Body of pancreas (tissue), 4 donors: Measurements from ENCODE around the gene UCKL1. TPM values are rescaled to one million over a fixed set of nuclear protein-coding genes. Genes with fewer than 3 reads are reported as not detected.

Experiments used
- ATAC-seq: fragments of 150-250 bp; one replicate; pipeline ENCODE4 v1.9.1; 2016
- DNase-seq, 4 donors: peaks; one replicate each; pipeline ENCODE4 v3.0.0-alpha.2; 2019
- H3K27ac ChIP-seq, 4 donors: fragments of 200-600 bp; sonication (generic); 1 replicate in 3 of 4; 2 replicates in 1 of 4; pipeline versions ENCODE4 v1.5.1 to v1.6.1; 2016 to 2019; ENCODE audit warnings: mild to moderate bottlenecking in 1 of 4, mixed read lengths in 1 of 4, moderate library complexity in 1 of 4
- H3K27me3 ChIP-seq, 2 donors: fragments of 200-600 bp; sonication (generic); one replicate each; pipeline ENCODE4 v1.6.0; 2016; ENCODE audit warnings: mild to moderate bottlenecking in 1 of 2
- H3K36me3 ChIP-seq, 2 donors: fragments of 200-600 bp; sonication (generic); replicated peaks in 1 of 2; 2 replicates each; pipeline ENCODE4 v1.5.1; 2016; ENCODE audit warnings: low read depth in 2 of 2; ENCODE audit not compliant: insufficient read depth in 1 of 2
- H3K4me1 ChIP-seq: fragments of 200-600 bp; sonication (generic); one replicate; pipeline ENCODE4 v1.6.0; 2016
- H3K4me3 ChIP-seq, 2 donors: fragments of 200-600 bp; sonication (generic); 1 replicate in 1 of 2; 2 replicates in 1 of 2; pipeline ENCODE4 v1.5.1; 2016 to 2019
- H3K9me3 ChIP-seq, 3 donors: fragments of 200-600 bp; sonication (generic); 1 replicate in 2 of 3; 2 replicates in 1 of 3; pipeline ENCODE4 v1.5.1; 2016
- POLR2A ChIP-seq, 3 donors: fragments of 450-650 bp; IDR thresholded peaks; one replicate each; pipeline ENCODE4 v1.6.1; 2016; ENCODE audit warnings: antibody characterized with exemption in 3 of 3, mild to moderate bottlenecking in 2 of 3
- WGBS, 2 donors: methylation state at CpG; one replicate each; pipeline ENCODE4 v1.1.5; 2017; 5-methylcytosine and 5-hydroxymethylcytosine counted together
- intact Hi-C: fragments of 100-400 bp; cut with DNase I; formaldehyde crosslinking; loops from one replicate; pipeline ENCODE4 v1.15.1; 2023
- total RNA-seq, 2 donors: library from RNA; depleted of rRNA; stranded (reverse); fragments of >200 nt; gene quantifications; one replicate each; pipeline ENCODE4 v1.1.0, GENCODE V29; 2016
- TF ChIP-seq, protein P1 (sequence below), 7 experiments: fragments of 450-650 bp in 4 of 7; fragments of 200-600 bp in 3 of 7; sonication (generic) in 3 of 7; IDR thresholded peaks; one replicate each; pipeline ENCODE4 v1.5.1; 2016 to 2019; ENCODE audit warnings: antibody characterized with exemption in 7 of 7

Gene UCKL1
- total RNA-seq, 2 donors from 2014 or later: 21.0 to 26.0 TPM

DNA sequence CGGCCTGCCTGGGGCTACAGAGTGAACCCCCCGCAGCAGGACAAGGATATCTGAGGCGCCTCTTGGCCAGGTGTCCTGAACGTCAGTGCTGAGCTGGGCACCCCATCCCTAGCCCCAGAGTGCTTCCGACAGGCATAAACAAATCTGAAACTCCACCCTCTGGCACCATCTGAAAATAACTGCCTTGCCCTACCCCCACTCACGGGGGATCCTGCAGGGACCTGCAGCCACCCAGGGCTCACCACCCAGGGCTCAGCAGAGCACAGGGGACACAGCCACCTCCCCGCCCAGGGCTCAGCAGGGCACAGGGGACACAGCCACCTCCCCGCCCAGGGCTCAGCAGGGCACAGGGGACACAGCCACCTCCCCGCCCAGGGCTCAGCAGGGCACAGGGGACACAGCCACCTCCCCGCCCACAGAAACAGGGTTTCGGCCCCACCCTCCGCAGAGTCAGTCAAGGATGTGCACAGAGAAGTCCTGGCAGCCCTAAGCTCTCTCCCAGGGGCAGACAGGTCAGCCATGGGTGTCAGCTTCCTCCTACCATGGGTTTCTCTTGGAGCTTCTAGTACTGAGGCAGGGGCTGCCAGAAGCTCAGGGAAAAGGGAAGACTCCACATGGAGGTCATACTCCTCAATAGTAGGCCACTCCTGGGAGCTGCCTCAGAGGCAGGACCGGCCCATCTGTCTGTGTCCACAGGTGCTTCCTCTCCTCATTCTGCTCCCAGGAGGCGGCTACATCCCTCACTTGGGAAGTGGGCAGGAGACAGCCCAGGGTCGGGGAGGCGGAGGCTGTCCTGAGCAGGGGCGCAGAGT is 4.6 kb downstream of the UCKL1 start:
- intact Hi-C loops: no loop called here
- H3K36me3 ChIP-seq: no peaks in the 10 kb centered on the region
- no peak overlapping the region for H3K4me3 ChIP-seq
- 61 to 72% methylated on average over 10 to 11 of the region's 17 CpGs for WGBS, 2 donors
- TF ChIP-seq, protein P1, sequence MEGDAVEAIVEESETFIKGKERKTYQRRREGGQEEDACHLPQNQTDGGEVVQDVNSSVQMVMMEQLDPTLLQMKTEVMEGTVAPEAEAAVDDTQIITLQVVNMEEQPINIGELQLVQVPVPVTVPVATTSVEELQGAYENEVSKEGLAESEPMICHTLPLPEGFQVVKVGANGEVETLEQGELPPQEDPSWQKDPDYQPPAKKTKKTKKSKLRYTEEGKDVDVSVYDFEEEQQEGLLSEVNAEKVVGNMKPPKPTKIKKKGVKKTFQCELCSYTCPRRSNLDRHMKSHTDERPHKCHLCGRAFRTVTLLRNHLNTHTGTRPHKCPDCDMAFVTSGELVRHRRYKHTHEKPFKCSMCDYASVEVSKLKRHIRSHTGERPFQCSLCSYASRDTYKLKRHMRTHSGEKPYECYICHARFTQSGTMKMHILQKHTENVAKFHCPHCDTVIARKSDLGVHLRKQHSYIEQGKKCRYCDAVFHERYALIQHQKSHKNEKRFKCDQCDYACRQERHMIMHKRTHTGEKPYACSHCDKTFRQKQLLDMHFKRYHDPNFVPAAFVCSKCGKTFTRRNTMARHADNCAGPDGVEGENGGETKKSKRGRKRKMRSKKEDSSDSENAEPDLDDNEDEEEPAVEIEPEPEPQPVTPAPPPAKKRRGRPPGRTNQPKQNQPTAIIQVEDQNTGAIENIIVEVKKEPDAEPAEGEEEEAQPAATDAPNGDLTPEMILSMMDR (IDR thresholded peaks at IDR 0.05): no peak
- no peak for TF ChIP-seq POLR2A (IDR thresholded peaks at IDR 0.05)
- peaks cover 86% of the 10 kb centered on the region for H3K4me1 ChIP-seq
- H3K9me3 ChIP-seq: no peaks in the 10 kb centered on the region
- H3K27me3 ChIP-seq: no peaks in the 10 kb centered on the region
- DNase-seq (no peak), ATAC-seq (no peak)
- peak overlapping the region in 2 of 4 donors; percentile 79 to 92 for H3K27ac ChIP-seq

DNA sequence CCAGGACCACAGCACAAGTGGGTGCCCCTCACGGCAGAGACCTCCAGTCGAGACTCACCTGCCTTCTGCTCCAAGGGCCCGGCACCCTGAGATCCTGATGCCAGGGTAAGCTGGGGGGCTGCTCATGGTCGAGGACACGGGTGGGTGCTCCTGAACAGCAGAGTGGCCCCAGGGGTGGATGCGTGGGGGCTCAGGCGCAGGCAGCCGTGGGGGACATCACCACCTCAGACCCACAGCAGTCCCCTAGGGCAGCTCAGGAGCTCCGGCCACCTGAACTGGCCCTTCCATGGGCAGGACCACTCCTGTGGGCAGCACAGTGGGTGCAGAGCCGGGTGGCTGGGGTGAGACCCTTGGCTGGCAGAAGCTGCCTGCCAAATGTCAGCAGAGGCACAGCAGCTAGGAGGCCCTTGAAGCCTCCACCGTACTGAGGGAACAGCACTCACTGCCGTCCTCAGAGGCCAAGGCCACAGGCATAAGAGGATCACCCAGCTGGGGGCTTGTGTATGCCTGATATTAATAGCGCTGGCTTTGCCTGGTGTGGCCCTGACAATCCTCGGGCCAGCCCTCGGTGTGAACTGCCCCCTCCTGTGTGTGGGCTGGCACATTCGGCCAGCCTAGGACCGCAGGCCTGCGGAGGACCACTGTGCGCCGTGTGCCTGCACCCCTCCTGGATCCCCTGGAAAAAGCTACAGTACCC is 5.4 kb downstream of the UCKL1 start:
- Histone ChIP-seq H3K4me1 (peaks cover 85% of the 10 kb centered on the region), H3K27ac (peak overlapping the region in 2 of 4 donors; percentile 79 to 92), H3K27me3 (no peaks in the 10 kb centered on the region), H3K4me3 (no peak overlapping the region), H3K9me3 (no peaks in the 10 kb centered on the region), H3K36me3 (no peaks in the 10 kb centered on the region)
- intact Hi-C loops: no loop called here
- 56% methylated on average over 18 of the region's 20 CpGs; no CpG with 5 or more reads in 1 of the 2 donors for WGBS, 2 donors
- no peak for TF ChIP-seq POLR2A (IDR thresholded peaks at IDR 0.05)
- TF ChIP-seq, protein P1 (IDR thresholded peaks at IDR 0.05): no peak
- ATAC-seq (no peak), DNase-seq (no peak)

DNA sequence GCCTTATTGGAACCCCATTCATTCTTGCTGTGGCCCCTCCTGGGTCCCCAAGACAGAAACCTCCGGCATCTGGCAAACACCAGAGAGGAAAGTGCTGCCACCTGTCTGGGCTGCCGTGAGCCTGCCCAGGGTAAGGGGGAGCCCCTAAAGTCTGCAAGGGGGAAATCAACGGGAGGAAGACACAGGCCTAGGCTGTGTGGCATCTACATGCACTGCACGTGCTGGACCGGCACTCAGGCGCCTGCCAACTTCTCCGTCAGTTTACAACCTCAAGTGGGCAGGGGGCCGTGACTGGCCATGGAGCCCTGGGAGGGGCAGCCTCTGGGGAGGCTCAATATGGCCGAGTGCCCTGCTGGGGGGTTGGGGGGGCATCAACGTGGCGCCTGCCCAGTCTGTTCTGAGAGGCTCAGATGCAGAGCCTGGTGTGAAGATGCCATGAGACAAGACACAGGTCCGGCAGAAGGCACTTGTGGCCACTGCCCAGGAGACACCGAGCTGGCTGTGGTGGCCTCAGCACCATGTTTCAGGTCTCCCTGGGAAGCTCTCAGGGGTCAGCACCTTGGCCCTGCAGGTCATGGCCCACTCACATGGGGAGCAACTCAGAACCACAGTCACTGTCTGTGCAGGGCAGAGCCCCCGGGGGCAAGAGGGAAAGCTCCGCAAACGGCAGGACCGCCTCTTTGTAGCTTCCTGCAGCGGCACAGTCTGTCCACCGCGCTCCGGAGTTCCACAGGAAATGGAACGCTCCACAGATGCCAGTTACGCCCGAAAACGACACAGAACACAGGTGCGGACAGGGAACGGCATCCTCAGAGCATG is 8.4 kb downstream of the UCKL1 start:
- intact Hi-C loops: no loop called here
- peaks cover 0 to 20% of the 10 kb centered on the region in 2 donors for H3K36me3 ChIP-seq
- no peaks in the 10 kb centered on the region for H3K27me3 ChIP-seq
- peak overlapping the region in 2 of 4 donors; percentile 79 to 92 for H3K27ac ChIP-seq
- H3K4me3 ChIP-seq: no peak overlapping the region
- no peak for TF ChIP-seq POLR2A (IDR thresholded peaks at IDR 0.05)
- TF ChIP-seq, protein P1 (IDR thresholded peaks at IDR 0.05): no peak
- peaks cover 58% of the 10 kb centered on the region for H3K4me1 ChIP-seq
- DNase-seq: peak in 1 of 4 donors; percentile 48
- no peak for ATAC-seq
- WGBS, 2 donors: 38 to 52% methylated on average over 22 to 25 of the region's 27 CpGs
- no peaks in the 10 kb centered on the region for H3K9me3 ChIP-seq

DNA sequence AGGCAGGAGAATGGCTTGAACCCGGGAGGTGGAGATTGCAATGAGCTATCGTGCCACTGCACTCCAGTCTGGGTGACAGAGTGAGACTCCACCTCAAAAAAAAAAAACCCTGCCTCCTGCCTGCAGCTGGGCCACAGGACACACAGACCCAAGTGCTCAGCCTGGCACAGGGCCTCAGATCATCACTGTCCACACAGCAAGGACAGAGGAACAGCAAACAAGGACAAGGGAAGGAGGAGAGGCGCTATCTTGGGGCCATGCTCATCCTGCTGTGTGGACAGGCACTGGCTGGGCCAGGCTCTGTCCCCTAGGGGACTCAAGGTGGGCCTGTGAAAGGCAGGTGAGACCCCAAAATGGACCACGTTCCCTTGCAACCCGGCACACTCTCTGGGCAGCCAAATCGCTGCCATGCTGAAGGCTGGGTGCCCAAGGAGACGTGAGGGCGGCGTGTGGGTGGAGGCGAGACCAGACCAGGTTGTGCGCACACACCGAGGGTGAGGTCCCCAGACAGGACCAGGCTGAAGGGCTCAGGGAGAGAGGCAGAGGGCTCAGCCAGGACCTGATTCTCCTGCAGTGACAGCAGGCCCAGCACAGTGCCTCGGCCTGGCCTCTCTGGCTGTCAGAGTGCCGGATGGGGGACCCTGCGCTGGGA is 9.1 kb downstream of the UCKL1 start:
- no peaks in the 10 kb centered on the region for H3K9me3 ChIP-seq
- no peak overlapping the region for H3K4me3 ChIP-seq
- ATAC-seq (no peak), DNase-seq (peak in 1 of 4 donors; percentile 21)
- H3K27ac ChIP-seq: peak overlapping the region in 1 of 4 donors; percentile 92
- intact Hi-C loops: no loop called here
- H3K36me3 ChIP-seq: peaks cover 0 to 20% of the 10 kb centered on the region in 2 donors
- TF ChIP-seq POLR2A (IDR thresholded peaks at IDR 0.05): no peak
- TF ChIP-seq, protein P1 (IDR thresholded peaks at IDR 0.05): no peak
- peaks cover 52% of the 10 kb centered on the region for H3K4me1 ChIP-seq
- no peaks in the 10 kb centered on the region for H3K27me3 ChIP-seq
- WGBS, 2 donors: 68 to 76% methylated on average over 12 to 15 of the region's 15 CpGs
